Endodermal cell (in vitro differentiated cells): ENCODE measurements around the gene TARS3. TPM values are rescaled to one million over a fixed set of nuclear protein-coding genes. Genes with fewer than 3 reads are reported as not detected.

ENCODE experiments used
- DNase-seq: peaks from one replicate; pipeline ENCODE4 v3.0.0-alpha.2; 2017
- H3K27ac ChIP-seq: 2 replicates; pipeline ENCODE4 v1.5.1; 2013; ENCODE audit warnings: mild to moderate bottlenecking, low read depth, low read length, moderate library complexity
- H3K27me3 ChIP-seq: 2 replicates; pipeline ENCODE4 v1.6.1; 2013; ENCODE audit warnings: mild to moderate bottlenecking, low read length, moderate library complexity; ENCODE audit not compliant: insufficient read depth, control insufficient read depth, poor library complexity, severe bottlenecking
- H3K36me3 ChIP-seq: 2 replicates; pipeline ENCODE4 v1.7.0; 2013; ENCODE audit warnings: mild to moderate bottlenecking, low read length, moderate library complexity; ENCODE audit not compliant: control insufficient read depth, insufficient read depth
- H3K4me1 ChIP-seq: one replicate; pipeline ENCODE4 v1.7.0; 2013; ENCODE audit warnings: low read length; ENCODE audit not compliant: control insufficient read depth, insufficient read depth
- H3K4me3 ChIP-seq: 2 replicates; pipeline ENCODE4 v1.5.1; 2013; ENCODE audit warnings: mild to moderate bottlenecking, low read length, moderate library complexity
- H3K9ac ChIP-seq: 2 replicates; pipeline ENCODE4 v1.6.1; 2013; ENCODE audit warnings: mild to moderate bottlenecking, low read length, moderate library complexity; ENCODE audit not compliant: poor library complexity, severe bottlenecking; ENCODE audit errors: extremely low read depth
- H3K9me3 ChIP-seq: 2 replicates; pipeline ENCODE4 v1.6.1; 2013; ENCODE audit warnings: mild to moderate bottlenecking, low read length, moderate library complexity; ENCODE audit not compliant: control insufficient read depth
- H3K27ac Mint-ChIP-seq: 2 replicates; pipeline ENCODE4 v1.8.0; 2020; ENCODE audit warnings: mixed read lengths
- H3K27me3 Mint-ChIP-seq: 2 replicates; pipeline ENCODE4 v1.8.0; 2021; ENCODE audit warnings: mild to moderate bottlenecking, mixed read lengths; ENCODE audit not compliant: insufficient read depth
- H3K36me3 Mint-ChIP-seq: 2 replicates; pipeline ENCODE4 v1.8.0; 2020; ENCODE audit warnings: low read depth, mixed read lengths
- H3K4me1 Mint-ChIP-seq: 2 replicates; pipeline ENCODE4 v1.8.0; 2020; ENCODE audit warnings: mixed read lengths
- H3K4me3 Mint-ChIP-seq: 2 replicates; pipeline ENCODE4 v1.8.0; 2020; ENCODE audit warnings: mild to moderate bottlenecking, moderate library complexity, mixed read lengths
- H3K9me3 Mint-ChIP-seq: 2 replicates; pipeline ENCODE4 v1.8.0; 2020; ENCODE audit warnings: mild to moderate bottlenecking, mixed read lengths
- WGBS, 2 experiments: methylation state at CpG; one replicate each; pipeline versions ENCODE4 v1.1.5 to v1.1.7; 2013; ENCODE audit warnings: missing lambda C conversion rate in 2 of 2, mixed read lengths in 1 of 2; ENCODE audit not compliant: insufficient coverage in 1 of 2, insufficient read length in 1 of 2; 5-methylcytosine and 5-hydroxymethylcytosine counted together
- total RNA-seq, 2 donors: library from RNA; stranded (reverse); fragmentation: NEBNext Ultra II Directional in 1 of 2; extraction: Animal tissue kit (Norgen Biotek cat#: 25700) in 1 of 2; gene quantifications; 2 replicates in 1 of 2; 3 replicates in 1 of 2; pipeline ENCODE4 v1.2.1, GENCODE V29; 2021
- TF ChIP-seq, protein P1 (sequence below): fragments of 200-600 bp; sonication (generic); conservative IDR thresholded peaks from 2 replicates; pipeline ENCODE4 v1.5.0; 2021; ENCODE audit warnings: antibody characterized with exemption, mild to moderate bottlenecking

The TARS3 gene
- total RNA-seq, 2 donors from 2014 or later: 11.7 to 13.6 TPM

DNA sequence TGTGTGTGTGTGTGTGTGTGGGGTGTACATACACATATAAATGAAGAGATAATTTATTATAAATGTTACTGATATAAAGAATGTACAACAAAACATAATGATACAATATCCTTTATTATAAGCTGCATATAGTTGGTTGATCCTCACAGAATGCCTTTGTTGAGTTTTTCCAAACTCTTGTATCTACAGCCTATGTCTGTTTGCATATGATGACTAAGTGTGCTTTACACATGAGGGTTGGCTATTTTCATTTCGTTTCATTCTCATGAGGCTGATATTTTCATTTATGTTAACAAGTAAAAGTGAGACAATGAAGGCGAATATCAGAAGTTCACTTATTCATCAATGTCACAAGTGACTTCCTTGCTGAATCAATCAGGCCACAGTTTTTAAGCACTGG is 117.2 kb downstream of the TARS3 start:
- H3K27me3 Mint-ChIP-seq: peaks cover 12% of the 10 kb centered on the region
- H3K4me1 Mint-ChIP-seq: no peaks in the 10 kb centered on the region
- H3K9ac ChIP-seq: no peak overlapping the region
- no peaks in the 10 kb centered on the region for H3K4me1 ChIP-seq
- no peaks in the 10 kb centered on the region for H3K36me3 ChIP-seq
- H3K27me3 ChIP-seq: no peaks in the 10 kb centered on the region
- no peaks in the 10 kb centered on the region for H3K9me3 ChIP-seq
- no peak overlapping the region for H3K4me3 ChIP-seq
- no peaks in the 10 kb centered on the region for H3K9me3 Mint-ChIP-seq
- no peak overlapping the region for H3K27ac ChIP-seq
- 94 to 96% methylated on average over 2 of the region's 2 CpGs for WGBS, 2 experiments
- no peak for DNase-seq
- H3K4me3 Mint-ChIP-seq: no peak overlapping the region
- no peak overlapping the region for H3K27ac Mint-ChIP-seq
- TF ChIP-seq, protein P1, sequence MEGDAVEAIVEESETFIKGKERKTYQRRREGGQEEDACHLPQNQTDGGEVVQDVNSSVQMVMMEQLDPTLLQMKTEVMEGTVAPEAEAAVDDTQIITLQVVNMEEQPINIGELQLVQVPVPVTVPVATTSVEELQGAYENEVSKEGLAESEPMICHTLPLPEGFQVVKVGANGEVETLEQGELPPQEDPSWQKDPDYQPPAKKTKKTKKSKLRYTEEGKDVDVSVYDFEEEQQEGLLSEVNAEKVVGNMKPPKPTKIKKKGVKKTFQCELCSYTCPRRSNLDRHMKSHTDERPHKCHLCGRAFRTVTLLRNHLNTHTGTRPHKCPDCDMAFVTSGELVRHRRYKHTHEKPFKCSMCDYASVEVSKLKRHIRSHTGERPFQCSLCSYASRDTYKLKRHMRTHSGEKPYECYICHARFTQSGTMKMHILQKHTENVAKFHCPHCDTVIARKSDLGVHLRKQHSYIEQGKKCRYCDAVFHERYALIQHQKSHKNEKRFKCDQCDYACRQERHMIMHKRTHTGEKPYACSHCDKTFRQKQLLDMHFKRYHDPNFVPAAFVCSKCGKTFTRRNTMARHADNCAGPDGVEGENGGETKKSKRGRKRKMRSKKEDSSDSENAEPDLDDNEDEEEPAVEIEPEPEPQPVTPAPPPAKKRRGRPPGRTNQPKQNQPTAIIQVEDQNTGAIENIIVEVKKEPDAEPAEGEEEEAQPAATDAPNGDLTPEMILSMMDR: no peak
- no peaks in the 10 kb centered on the region for H3K36me3 Mint-ChIP-seq

DNA sequence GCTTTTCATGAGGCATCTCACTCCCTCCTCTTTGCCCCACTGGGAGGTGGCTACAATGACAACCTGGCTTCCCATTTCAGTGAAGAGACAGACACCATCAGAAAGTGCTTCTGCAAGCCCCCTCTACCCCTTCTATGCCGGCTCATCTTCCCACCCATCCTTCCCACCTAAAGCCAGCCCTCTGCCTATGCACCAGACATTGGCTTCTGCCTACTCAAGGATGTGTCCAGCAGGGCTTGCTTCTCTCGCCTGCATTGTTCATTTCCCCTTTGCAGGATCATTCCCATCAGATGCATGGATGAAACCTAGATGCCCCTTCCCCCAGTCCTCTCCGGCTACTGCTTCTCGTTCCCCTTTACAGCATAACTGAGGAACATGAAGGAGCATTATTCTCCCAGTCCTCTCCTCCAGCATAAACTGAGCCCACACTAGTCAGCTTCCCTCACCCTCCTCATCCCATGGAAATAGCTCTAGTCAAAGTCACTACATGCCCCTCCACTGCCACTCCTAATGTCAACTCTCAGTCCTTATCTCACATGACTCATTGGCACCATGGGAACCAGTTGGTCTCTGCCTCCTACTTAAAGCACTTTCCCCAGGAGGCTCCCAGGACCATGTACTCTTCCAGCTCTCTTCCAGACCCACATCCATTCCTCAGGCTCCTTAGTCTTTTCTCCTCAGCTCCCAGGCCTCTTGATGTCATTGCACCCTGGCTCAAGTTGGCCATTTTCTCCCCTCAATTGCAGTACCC is 120.0 kb downstream of the TARS3 start:
- Mint-ChIP-seq H3K36me3 (no peaks in the 10 kb centered on the region), H3K4me3 (no peak overlapping the region), H3K27me3 (peaks cover 12% of the 10 kb centered on the region), H3K9me3 (no peaks in the 10 kb centered on the region), H3K4me1 (no peaks in the 10 kb centered on the region), H3K27ac (no peak overlapping the region)
- Histone ChIP-seq H3K9me3 (no peaks in the 10 kb centered on the region), H3K36me3 (no peaks in the 10 kb centered on the region), H3K4me3 (no peak overlapping the region), H3K9ac (no peak overlapping the region), H3K27me3 (no peaks in the 10 kb centered on the region), H3K4me1 (no peaks in the 10 kb centered on the region), H3K27ac (no peak overlapping the region)
- DNase-seq: no peak
- TF ChIP-seq, protein P1: no peak
- WGBS, 2 experiments: 94 to 97% methylated on average over 3 to 4 of the region's 4 CpGs

Other genes starting within 250 kb of the TARS3 start
- 1 to 10 TPM; 6.6 to 9.8 TPM for gene PCSK6, start 234.8 kb downstream of the TARS3 start, total RNA-seq
- 10 to 100 TPM; 33.4 to 34.0 TPM for gene TM2D3, start 72.1 kb downstream of the TARS3 start, total RNA-seq
- not detected for gene OR4F6, start 79.0 kb upstream of the TARS3 start, total RNA-seq
- not detected for gene OR4F15, start 87.7 kb upstream of the TARS3 start, total RNA-seq